Adrenal gland (tissue), 5 donors: ENCODE results near the gene TRAF6.

Experiments used
- CTCF ChIP-seq, 6 experiments: fragments of 450-650 bp in 4 of 6; fragments of 200-600 bp in 2 of 6; sonication (generic) in 1 of 6; IDR thresholded peaks; 1 replicate in 5 of 6; 2 replicates in 1 of 6; pipeline versions ENCODE4 v1.5.1 to v1.8.0; 2016 to 2021; ENCODE audit warnings: antibody characterized with exemption in 6 of 6, mild to moderate bottlenecking in 2 of 6, moderate library complexity in 1 of 6
- POLR2A ChIP-seq, 2 donors: fragments of 450-650 bp; IDR thresholded peaks; one replicate each; pipeline ENCODE4 v1.6.1; 2017; ENCODE audit warnings: antibody characterized with exemption in 2 of 2, mild to moderate bottlenecking in 2 of 2, moderate library complexity in 1 of 2
- donor health status: DM: no; HTN: no; CAD: no.

- TF ChIP-seq CTCF (IDR thresholded peaks at IDR 0.05): no peak
- TF ChIP-seq POLR2A (IDR thresholded peaks at IDR 0.05): no peak
Measured at GRCh38 chr11:36534276-36534840, 24.3 kb upstream of the TRAF6 start.
